K562 (cell line): ENCODE data around the gene MDM4. TPM values are rescaled to one million over a fixed set of nuclear protein-coding genes. Genes with fewer than 3 reads are reported as not detected.
A peak's percentile ranks its signal among the peaks of the same experiment; 100 is the strongest.

Experiments
- ARID2 ChIP-seq: fragments of 450-650 bp; IDR thresholded peaks from 2 replicates; pipeline ENCODE4 v1.6.1; 2017; ENCODE audit warnings: antibody characterized with exemption, mild to moderate bottlenecking
- DEAF1 ChIP-seq: fragments of 450-650 bp; formaldehyde crosslinking; IDR thresholded peaks from 2 replicates; pipeline ENCODE4 v1.4.0; 2020; ENCODE audit warnings: mild to moderate bottlenecking, moderate library complexity
- DNMT1 ChIP-seq: fragments of 450-650 bp; IDR thresholded peaks from 2 replicates; pipeline ENCODE4 v1.6.1; 2016; ENCODE audit warnings: antibody characterized with exemption, mild to moderate bottlenecking
- ELK3 ChIP-seq: fragments of 450-650 bp; formaldehyde crosslinking; IDR thresholded peaks from 2 replicates; pipeline ENCODE4 v1.4.0; 2020; ENCODE audit warnings: mild to moderate bottlenecking
- EP300 ChIP-seq: IDR thresholded peaks from 2 replicates; pipeline ENCODE4 v1.6.1; 2012; ENCODE audit warnings: low read length, improper control_type of control experiment
- FOXJ3 ChIP-seq: sonication (generic); formaldehyde crosslinking; IDR thresholded peaks from 2 replicates; pipeline ENCODE4 v1.4.0; 2020; ENCODE audit warnings: mild to moderate bottlenecking, missing genetic modification reagents
- FOXK2 ChIP-seq, 2 experiments: fragments of 450-650 bp; IDR thresholded peaks in 1 of 2; conservative IDR thresholded peaks in 1 of 2; 2 replicates each; pipeline ENCODE4 v1.6.1; 2016; ENCODE audit warnings: low read depth in 2 of 2, mild to moderate bottlenecking in 1 of 2
- ILK ChIP-seq: fragments of 450-650 bp; IDR thresholded peaks from 2 replicates; pipeline ENCODE4 v1.6.1; 2016; ENCODE audit warnings: missing genetic modification characterization, low read depth, mild to moderate bottlenecking, missing compliant biosample characterization, moderate library complexity, borderline replicate concordance
- JUN ChIP-seq, 2 experiments: sonication (generic) in 1 of 2; formaldehyde crosslinking in 1 of 2; IDR thresholded peaks; 2 replicates each; pipeline versions ENCODE4 v1.6.1 to v1.8.0; 2012 to 2022; ENCODE audit warnings: borderline replicate concordance in 2 of 2, mild to moderate bottlenecking in 2 of 2, improper control_type of control experiment in 1 of 2, low read depth in 1 of 2, low read length in 1 of 2, missing genetic modification reagents in 1 of 2
- MAFG ChIP-seq: fragments of 450-650 bp; conservative IDR thresholded peaks from 2 replicates; pipeline ENCODE4 v1.6.1; 2016; ENCODE audit warnings: missing genetic modification characterization, missing compliant biosample characterization
- NCOA2 ChIP-seq, 2 experiments: fragments of 450-650 bp; IDR thresholded peaks; 2 replicates each; pipeline ENCODE4 v1.6.1; 2018; ENCODE audit warnings: mild to moderate bottlenecking in 2 of 2, moderate library complexity in 1 of 2; ENCODE audit not compliant: partially characterized antibody in 2 of 2
- NFE2 ChIP-seq: IDR thresholded peaks from 2 replicates; pipeline ENCODE4 v1.6.1; 2014; ENCODE audit warnings: antibody characterized with exemption, low read depth
- NR2C2 ChIP-seq, 2 experiments: fragments of 200-800 bp in 1 of 2; sonication (Bioruptor generic) in 1 of 2; sonication (generic) in 1 of 2; formaldehyde crosslinking in 1 of 2; IDR thresholded peaks; 2 replicates each; pipeline versions ENCODE4 v1.6.1 to v1.8.0; 2016 to 2022; ENCODE audit warnings: mild to moderate bottlenecking in 1 of 2, missing compliant biosample characterization in 1 of 2, missing genetic modification characterization in 1 of 2, missing genetic modification reagents in 1 of 2
- PPARD ChIP-seq: fragments of 250-450 bp; sonication (Bioruptor Pico); IDR thresholded peaks from 2 replicates; pipeline ENCODE4 v1.8.0; 2022; ENCODE audit warnings: inconsistent platforms, mild to moderate bottlenecking, moderate library complexity
- RAD21 ChIP-seq, 2 experiments: fragments of 250-450 bp in 1 of 2; fragments of 450-650 bp in 1 of 2; sonication (Bioruptor Pico) in 1 of 2; formaldehyde crosslinking in 1 of 2; IDR thresholded peaks in 1 of 2; conservative IDR thresholded peaks in 1 of 2; 2 replicates each; pipeline versions ENCODE4 v1.4.0 to v1.8.0; 2020 to 2022; ENCODE audit warnings: mild to moderate bottlenecking in 2 of 2, moderate library complexity in 1 of 2
- RFX1 ChIP-seq: fragments of 450-650 bp; IDR thresholded peaks from 2 replicates; pipeline ENCODE4 v1.6.1; 2016; ENCODE audit warnings: mild to moderate bottlenecking, moderate library complexity
- TAF15 ChIP-seq: fragments of 200-400 bp; formaldehyde crosslinking; IDR thresholded peaks from 2 replicates; pipeline ENCODE4 v1.6.1; 2017; ENCODE audit warnings: mild to moderate bottlenecking, low read depth, low read length, moderate library complexity
- ZBTB8A ChIP-seq: fragments of 450-650 bp; IDR thresholded peaks from 2 replicates; pipeline ENCODE4 v1.6.1; 2018; ENCODE audit warnings: mild to moderate bottlenecking, moderate library complexity; ENCODE audit not compliant: partially characterized antibody
- polyA plus RNA-seq, 8 experiments: library from polyadenylated mRNA; depleted of rRNA in 4 of 8; stranded (reverse) in 5 of 8; unstranded in 3 of 8; fragments of >200 nt; fragmentation: Nextera tagmentation in 2 of 8; fragmentation: Illumina TruSeq in 1 of 8; extraction: Ambion mirVana in 2 of 8; extraction: Trizol in 1 of 8; gene quantifications; 2 replicates each; pipeline versions ENCODE4 v1.2.1 to v1.2.3, GENCODE V29; 2011 to 2014; ENCODE audit warnings: inconsistent platforms in 1 of 8, missing spikeins in 1 of 8
- total RNA-seq, 7 experiments: library from RNA; depleted of rRNA in 6 of 7; stranded (reverse); fragments of >200 nt in 6 of 7; fragmentation: Illumina TruSeq in 2 of 7; extraction: Trizol in 2 of 7; gene quantifications; 2 replicates each; pipeline versions ENCODE4 v1.2.1 to v1.2.3, GENCODE V29; 2011 to 2021; ENCODE audit warnings: low replicate concordance in 1 of 7
- TF ChIP-seq, protein P1 (sequence below), 2 experiments: fragments of 200-800 bp in 1 of 2; sonication (Bioruptor generic) in 1 of 2; sonication (generic) in 1 of 2; formaldehyde crosslinking in 1 of 2; IDR thresholded peaks in 1 of 2; conservative IDR thresholded peaks in 1 of 2; 2 replicates each; pipeline versions ENCODE4 v1.5.0 to v1.6.1; 2016 to 2020; ENCODE audit warnings: missing compliant biosample characterization in 1 of 2, missing genetic modification characterization in 1 of 2, missing genetic modification reagents in 1 of 2
- TF ChIP-seq, protein P2 (sequence below): sonication (generic); formaldehyde crosslinking; IDR thresholded peaks from 2 replicates; pipeline ENCODE4 v1.8.0; 2022; ENCODE audit warnings: mild to moderate bottlenecking, missing genetic modification reagents

The MDM4 gene
- total and polyA plus RNA-seq, 9 of the 15 experiments (the other 6 are each of a cell fraction or from before 2014, with no cell fraction given): 3.3 to 61.7 (median 21.2) TPM

GRCh38 chr1:204503122-204503912, 12.9 kb upstream of the MDM4 start (continued):
- TF ChIP-seq DEAF1: peak; percentile 97
- peak; percentile 27; the same call in 1 of the 2 replicates for TF ChIP-seq MAFG (tag)
- TF ChIP-seq ELK3 (CRISPR knock-in tag): no peak
- TF ChIP-seq ZBTB8A: no peak
- TF ChIP-seq RAD21 (CRISPR knock-in tag; conservative IDR thresholded peaks at IDR 0.05 in 1 of 2, IDR thresholded peaks at IDR 0.05 in 1 of 2): peak; percentile 97 to 98
- TF ChIP-seq, protein P1, sequence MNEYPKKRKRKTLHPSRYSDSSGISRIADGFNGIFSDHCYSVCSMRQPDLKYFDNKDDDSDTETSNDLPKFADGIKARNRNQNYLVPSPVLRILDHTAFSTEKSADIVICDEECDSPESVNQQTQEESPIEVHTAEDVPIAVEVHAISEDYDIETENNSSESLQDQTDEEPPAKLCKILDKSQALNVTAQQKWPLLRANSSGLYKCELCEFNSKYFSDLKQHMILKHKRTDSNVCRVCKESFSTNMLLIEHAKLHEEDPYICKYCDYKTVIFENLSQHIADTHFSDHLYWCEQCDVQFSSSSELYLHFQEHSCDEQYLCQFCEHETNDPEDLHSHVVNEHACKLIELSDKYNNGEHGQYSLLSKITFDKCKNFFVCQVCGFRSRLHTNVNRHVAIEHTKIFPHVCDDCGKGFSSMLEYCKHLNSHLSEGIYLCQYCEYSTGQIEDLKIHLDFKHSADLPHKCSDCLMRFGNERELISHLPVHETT (CRISPR knock-in tag; conservative IDR thresholded peaks at IDR 0.05 in 1 of 2, IDR thresholded peaks at IDR 0.05 in 1 of 2): no peak
- TF ChIP-seq JUN (IDR thresholded peaks at IDR 0.05; ENCODE audit: borderline replicate concordance, low read depth, low read length): no peak
- TF ChIP-seq JUN (CRISPR knock-in tag; IDR thresholded peaks at IDR 0.05; ENCODE audit: borderline replicate concordance): 0 out of 2 replicates have a peak, but pooled peaks have one; percentile 29
- 0 out of 2 replicates have a peak, but pooled peaks have one; percentile 20 for TF ChIP-seq EP300
- TF ChIP-seq NCOA2 (IDR thresholded peaks at IDR 0.05; ENCODE audit: partially characterized antibody in 2 of 2): no peak
- peak; percentile 40; the same call in 1 of the 2 replicates for TF ChIP-seq NR2C2 (CRISPR knock-in tag; IDR thresholded peaks at IDR 0.05)
- TF ChIP-seq NR2C2 (tag; IDR thresholded peaks at IDR 0.05): no peak
- TF ChIP-seq FOXK2 (conservative IDR thresholded peaks at IDR 0.05 in 1 of 2, IDR thresholded peaks at IDR 0.05 in 1 of 2; ENCODE audit: low read depth in 2 of 2): no peak
- TF ChIP-seq TAF15: no peak
- TF ChIP-seq DNMT1: 0 out of 2 replicates have a peak, but pooled peaks have one; percentile 52
- TF ChIP-seq PPARD (CRISPR knock-in tag): no peak
- peak; percentile 57; the same call in 1 of the 2 replicates for TF ChIP-seq ARID2
- no peak for TF ChIP-seq RFX1
- peak; percentile 35; the same call in 1 of the 2 replicates for TF ChIP-seq NFE2
- TF ChIP-seq ILK (tag): no peak
- no peak for TF ChIP-seq FOXJ3 (CRISPR knock-in tag)
- TF ChIP-seq, protein P2, sequence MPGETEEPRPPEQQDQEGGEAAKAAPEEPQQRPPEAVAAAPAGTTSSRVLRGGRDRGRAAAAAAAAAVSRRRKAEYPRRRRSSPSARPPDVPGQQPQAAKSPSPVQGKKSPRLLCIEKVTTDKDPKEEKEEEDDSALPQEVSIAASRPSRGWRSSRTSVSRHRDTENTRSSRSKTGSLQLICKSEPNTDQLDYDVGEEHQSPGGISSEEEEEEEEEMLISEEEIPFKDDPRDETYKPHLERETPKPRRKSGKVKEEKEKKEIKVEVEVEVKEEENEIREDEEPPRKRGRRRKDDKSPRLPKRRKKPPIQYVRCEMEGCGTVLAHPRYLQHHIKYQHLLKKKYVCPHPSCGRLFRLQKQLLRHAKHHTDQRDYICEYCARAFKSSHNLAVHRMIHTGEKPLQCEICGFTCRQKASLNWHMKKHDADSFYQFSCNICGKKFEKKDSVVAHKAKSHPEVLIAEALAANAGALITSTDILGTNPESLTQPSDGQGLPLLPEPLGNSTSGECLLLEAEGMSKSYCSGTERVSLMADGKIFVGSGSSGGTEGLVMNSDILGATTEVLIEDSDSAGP (CRISPR knock-in tag): no peak
